CD4-positive, alpha-beta T cell treated with Interleukin-4 for 1 hour (primary cell): ENCODE results near the gene S1PR1.

ENCODE experiments used
- DNase-seq, 2 donors: peaks; one replicate each; pipeline ENCODE4 v3.0.0-alpha.2; 2020 to 2022

Gene S1PR1

GRCh38 chr1:101250222-101250621 lies 13.4 kb downstream of the S1PR1 start:
- DNase-seq, result peak in 1 of 2 donors; percentile 30

DNA sequence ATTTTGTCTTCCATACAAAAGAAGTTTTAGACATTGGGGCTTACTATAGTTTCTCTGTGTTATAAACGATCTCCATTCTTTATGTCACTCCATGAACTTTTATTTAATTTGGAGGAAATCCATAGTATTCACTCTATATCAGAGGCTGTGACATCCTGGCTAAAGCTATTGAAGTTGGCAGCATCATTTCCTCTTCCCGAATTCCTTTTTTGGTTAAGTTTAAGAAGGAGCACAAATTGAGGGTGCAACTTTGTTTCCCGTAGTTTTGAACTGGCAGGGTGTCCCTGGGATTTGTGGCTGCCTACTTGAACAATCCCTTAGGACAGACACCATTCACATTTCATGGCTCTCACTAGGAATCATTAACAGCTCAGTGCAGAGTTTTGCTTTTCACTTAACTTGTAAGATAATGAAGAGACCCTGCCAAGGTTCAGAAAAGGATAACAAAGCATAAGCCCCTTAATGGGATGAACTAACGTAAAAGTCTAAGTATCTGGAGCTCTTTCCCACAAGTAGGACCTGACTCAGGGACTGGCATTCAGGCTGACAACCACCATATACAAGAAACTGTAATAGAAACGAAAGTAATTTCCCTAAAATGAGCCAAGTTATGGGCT lies 13.9 kb downstream of the S1PR1 start:
- no peak for DNase-seq

DNA sequence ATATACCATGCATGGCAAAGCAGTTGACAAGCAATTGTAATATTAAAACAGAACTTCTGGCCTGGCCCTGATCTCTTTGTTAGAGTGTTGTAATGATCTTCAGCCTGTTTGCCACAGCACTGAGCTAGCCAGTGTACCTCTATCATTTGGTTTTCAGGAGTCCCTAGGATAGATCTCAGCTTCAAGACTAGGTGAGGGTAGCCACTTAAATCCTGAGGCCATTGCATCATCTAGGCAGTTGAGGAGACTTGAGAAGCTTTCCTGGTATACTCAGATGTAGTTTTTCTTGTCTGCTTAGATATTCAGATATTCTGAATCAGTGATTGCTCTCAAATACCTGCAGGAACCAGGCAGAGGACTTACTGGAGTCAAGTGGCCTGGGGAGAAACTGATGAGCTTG lies 14.7 kb downstream of the S1PR1 start:
- DNase-seq, result no peak

DNA sequence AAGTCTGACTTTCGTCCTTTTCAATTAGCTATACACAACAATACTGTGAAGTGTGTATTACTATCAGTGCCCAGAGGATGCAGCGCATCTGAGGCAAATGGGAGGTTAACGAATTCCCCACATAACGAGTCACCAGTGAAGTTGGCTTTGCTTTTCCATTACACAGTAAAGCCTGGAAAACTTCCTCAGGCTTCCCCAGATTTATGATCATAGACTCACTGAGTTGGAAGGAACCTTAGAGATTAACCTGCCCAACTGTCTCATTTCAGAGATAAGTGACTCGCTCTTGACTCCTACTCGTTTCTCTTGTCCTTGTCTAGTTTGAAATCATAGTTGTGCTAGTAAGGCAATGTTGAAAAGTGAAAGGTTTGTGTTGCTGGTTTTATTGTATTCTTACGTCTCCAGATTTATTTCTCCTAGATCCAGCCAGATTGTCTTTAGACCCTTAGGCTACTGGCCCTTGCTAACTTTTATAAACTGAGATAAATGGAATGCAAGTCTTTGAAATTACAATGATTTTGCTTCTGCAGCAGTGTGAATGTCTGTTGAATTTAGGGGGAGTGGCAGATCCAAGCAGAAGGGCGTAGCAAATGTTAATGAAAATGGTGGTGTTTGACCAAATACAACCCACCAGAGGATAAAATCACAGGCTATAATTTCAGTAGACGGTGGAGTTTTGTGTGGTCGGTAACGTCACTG lies 17.3 kb downstream of the S1PR1 start:
- DNase-seq, result no peak

- DNase-seq, result peak; percentile 57 to 60
Measured at GRCh38 chr1:101257500-101258325, 20.9 kb downstream of the S1PR1 start.

- DNase-seq, result peak in 1 of 2 donors; percentile 49
Measured at GRCh38 chr1:101259744-101260148, 22.9 kb downstream of the S1PR1 start.

DNA sequence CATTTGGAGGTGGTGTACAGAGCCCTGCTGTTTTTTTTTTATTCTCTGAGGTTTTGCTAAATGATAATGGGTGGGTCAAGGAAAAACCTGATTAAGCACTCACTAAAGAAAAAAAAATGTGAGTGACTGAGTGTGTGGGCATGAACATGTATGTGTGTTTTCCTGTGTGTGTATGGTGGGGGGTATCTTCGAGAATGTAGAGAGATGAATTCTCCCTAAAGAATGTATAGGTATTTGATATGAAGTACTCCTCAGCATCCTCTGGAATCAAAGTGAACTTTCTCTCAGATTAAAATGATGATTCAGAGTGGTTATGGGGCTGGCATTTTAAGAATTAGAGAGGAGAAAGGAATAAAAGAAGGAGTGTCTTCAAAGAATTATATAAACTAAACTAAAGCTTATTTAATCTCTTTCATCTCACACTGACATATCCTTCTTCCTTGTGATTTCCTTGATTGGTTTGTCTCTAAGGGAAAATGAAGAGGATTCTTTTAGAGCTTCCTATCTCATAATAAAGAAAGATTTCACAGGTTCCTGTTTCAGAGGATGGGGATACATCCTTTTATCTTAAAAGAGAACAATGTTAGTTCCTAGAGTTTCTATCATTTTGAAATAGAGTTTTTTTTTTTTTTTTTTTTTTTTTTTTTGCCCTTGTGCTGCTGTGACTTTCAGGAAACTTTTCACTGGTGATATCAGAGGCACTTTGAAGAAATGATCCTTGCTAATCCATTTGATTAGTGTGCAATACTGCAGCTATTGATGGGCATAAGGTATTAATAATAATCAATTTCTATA lies 23.9 kb downstream of the S1PR1 start:
- no peak for DNase-seq

DNA sequence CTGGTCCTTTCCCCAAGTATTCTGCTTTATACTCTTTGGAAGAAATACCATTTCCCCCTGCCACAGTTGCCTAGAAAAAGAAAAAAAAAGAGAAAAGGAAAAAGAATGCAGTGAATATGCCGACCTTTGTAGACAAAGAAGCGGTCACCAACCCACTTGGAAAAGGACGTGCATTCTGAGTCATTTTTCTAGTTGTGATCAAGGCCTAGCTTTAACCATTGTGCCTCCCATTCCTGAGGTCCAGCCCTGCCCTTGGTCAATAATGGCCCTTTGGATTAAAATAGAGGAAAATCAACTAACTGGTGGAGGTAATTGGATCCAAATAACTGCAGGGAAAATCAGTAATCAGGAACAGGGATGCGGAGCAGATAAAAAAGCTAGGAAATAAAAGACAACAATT lies 24.8 kb downstream of the S1PR1 start:
- no peak for DNase-seq

DNA sequence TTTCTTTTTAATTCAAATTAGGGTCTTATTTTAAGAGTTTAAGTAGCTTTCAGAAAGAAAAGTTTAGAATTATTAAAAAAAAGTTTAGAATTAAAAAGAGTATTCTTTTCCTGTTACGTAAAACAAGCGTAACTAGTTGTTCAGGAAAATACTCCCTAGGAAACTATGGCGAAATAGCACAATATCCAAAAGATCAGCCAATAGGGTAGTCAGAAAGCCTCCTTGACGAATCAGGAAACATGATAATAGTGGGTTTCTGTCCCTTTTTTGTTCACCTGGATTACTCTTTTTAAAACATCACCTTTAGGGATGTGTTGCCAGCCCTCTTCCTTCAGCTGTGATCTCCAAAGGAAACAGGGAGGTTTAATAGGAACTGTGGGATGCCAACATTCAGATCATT lies 25.2 kb downstream of the S1PR1 start:
- DNase-seq, result no peak

- peak; percentile 13 to 48 for DNase-seq
Measured at GRCh38 chr1:101262630-101263348, 26.0 kb downstream of the S1PR1 start.

GRCh38 chr1:101264697-101265096 lies 27.9 kb downstream of the S1PR1 start:
- peak; percentile 30 to 60 for DNase-seq

GRCh38 chr1:101265684-101266083 lies 28.9 kb downstream of the S1PR1 start:
- no peak for DNase-seq

- no peak for DNase-seq
Measured at GRCh38 chr1:101267082-101267481, 30.3 kb downstream of the S1PR1 start.

GRCh38 chr1:101268893-101269292 lies 32.1 kb downstream of the S1PR1 start:
- DNase-seq, result no peak

DNA sequence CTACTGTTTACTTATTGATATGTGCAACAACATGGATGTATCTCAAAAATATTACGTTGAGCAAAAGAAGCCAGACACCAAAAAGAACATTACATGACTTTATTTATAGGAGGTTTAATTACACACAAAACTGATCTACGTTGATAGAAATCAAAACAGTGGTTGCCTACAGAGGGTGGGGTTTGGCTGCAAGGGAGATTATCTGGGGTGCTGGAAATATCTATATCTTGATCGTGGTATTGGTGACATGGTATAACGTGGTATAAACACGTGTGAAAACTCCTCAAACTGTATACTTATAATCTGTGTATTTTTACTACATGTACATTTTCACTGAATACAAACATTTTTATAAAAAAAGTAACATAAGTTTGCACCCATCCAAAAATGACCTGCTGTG lies 38.9 kb downstream of the S1PR1 start:
- DNase-seq, result no peak

GRCh38 chr1:101276818-101277217 lies 40.0 kb downstream of the S1PR1 start:
- DNase-seq, result no peak

DNA sequence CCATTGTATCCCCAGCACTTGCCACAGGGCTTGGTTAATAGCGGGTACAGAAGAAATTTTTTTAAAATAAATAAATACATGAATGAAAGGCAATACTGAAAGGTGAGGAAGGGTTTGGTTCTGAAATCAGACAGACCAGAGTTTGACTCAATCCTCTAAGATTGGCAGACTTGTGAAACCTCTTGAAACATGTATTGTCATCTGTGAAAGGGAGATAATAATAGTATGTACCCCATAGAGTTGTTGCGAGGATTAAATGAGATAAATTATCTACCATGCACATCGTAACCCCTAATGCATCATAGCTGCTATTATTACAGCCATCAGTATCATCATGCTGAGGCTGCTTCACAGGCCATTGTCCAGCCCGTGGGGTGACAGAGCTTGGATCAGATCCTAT lies 41.4 kb downstream of the S1PR1 start:
- no peak for DNase-seq

DNA sequence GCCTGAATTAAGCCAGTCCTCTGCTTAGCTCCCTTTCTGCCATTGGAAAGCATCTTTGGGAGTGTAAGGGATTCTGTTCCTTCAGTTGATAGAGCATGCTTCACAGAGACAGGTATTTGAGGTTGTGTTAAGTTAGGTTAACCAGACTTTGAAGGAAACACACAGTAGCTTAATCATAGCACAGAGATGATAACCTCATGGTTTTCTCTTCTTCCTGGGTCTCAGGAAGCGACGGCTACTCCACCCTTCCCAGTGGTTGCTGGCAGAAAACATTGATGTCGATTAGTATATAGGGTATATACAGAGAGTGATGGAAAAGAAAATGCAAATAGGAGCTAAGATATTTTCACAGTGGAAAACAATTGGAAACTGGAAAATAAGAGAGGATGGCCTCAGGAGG lies 42.0 kb downstream of the S1PR1 start:
- peak in 1 of 2 donors; percentile 54 for DNase-seq

- DNase-seq, result no peak
Measured at GRCh38 chr1:101280049-101280592, 43.3 kb downstream of the S1PR1 start.

DNA sequence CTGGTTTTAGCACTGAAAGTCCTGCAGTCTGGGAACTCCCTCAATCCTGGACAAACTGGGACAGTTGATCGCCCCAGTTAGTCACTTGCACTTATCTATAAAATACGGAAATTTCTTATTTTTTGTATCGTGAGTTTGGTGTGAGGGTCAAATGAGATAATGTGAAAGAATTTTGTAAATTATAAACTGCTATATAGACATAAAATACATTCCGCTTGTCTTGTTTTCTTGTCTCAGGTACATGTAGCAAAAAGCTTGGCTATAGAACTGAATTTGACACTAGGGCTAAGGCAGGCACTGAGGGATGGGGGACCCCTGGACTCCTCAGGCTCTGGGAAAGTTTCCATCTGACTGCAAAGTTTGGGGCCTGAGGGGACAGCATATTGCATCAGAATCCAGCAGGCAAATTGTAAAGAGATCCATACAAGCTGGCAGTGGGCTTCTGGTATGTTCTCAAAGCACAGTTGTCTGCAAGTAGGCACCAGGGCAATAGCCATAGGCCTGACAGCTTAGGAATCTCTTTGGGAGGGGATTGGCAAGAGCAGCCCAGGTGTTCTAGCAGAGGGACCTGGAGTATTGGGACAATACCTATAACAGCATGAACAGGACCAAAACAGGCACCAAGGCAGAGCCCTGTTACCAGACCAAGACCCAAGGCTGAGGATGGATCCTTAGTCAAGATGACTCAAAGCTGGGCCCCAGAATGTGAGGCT lies 44.3 kb downstream of the S1PR1 start:
- DNase-seq, result no peak

GRCh38 chr1:101281751-101282150 lies 44.9 kb downstream of the S1PR1 start:
- DNase-seq, result no peak
